MM.1S (cell line): ENCODE measurements around the gene PRKAG2.

Source experiments
- EZH2 ChIP-seq: fragments of 300-600 bp; sonication (generic); optimal IDR thresholded peaks from 2 replicates; pipeline ENCODE3; 2017; ENCODE audit warnings: low read depth, mild to moderate bottlenecking, antibody characterized with exemption, low read length, mixed read lengths
- EZH2phosphoT487 ChIP-seq: fragments of 300-600 bp; sonication (generic); IDR thresholded peaks from 2 replicates; pipeline ENCODE4 v1.6.1; 2018; ENCODE audit warnings: antibody characterized with exemption, low read length
- TF ChIP-seq, protein P1 (sequence below): fragments of 300-600 bp; sonication (generic); IDR thresholded peaks from 2 replicates; pipeline ENCODE4 v1.5.1; 2016; ENCODE audit warnings: antibody characterized with exemption, low read length, mixed read lengths

DNA sequence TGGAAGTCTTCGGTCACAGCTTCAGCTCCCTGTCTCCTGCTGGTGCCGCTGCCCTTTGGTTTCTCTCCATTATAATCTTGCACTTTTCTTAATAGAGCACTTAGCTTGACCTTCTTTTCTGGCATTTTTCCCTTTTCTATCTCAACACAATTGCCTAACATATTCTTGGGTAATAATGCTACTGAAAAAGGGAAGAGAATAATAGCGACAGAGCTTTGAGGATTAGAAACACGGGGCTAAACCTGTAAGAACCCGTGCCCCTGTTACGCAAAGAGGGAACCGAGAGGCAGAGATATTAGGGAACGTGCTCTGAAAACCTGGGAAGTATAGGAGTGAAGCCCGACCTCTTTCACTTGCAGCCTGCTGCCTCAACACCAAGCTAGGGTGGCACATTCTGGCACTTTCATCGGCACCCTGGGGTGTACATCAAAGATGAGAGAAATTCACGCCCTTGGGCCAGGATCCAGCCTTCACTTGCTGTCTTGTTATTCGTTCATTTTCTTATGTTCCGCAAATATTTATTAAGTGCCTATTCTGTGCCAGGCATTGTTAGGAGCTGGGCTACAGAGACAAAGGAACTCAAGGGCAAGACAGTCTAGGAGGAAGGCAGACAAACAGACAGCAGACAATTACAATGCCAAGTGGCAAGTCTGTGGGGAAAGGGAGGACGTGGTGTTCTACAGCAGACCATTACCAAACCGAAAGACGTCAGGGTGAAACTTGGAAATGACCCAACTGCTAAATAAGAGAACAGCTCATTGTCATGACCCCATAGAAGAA, 46.4 kb upstream of the PRKAG2 start:
- TF ChIP-seq, protein P1, sequence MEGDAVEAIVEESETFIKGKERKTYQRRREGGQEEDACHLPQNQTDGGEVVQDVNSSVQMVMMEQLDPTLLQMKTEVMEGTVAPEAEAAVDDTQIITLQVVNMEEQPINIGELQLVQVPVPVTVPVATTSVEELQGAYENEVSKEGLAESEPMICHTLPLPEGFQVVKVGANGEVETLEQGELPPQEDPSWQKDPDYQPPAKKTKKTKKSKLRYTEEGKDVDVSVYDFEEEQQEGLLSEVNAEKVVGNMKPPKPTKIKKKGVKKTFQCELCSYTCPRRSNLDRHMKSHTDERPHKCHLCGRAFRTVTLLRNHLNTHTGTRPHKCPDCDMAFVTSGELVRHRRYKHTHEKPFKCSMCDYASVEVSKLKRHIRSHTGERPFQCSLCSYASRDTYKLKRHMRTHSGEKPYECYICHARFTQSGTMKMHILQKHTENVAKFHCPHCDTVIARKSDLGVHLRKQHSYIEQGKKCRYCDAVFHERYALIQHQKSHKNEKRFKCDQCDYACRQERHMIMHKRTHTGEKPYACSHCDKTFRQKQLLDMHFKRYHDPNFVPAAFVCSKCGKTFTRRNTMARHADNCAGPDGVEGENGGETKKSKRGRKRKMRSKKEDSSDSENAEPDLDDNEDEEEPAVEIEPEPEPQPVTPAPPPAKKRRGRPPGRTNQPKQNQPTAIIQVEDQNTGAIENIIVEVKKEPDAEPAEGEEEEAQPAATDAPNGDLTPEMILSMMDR, result no peak
- TF ChIP-seq EZH2 (no peak), EZH2phosphoT487 (no peak)
